Mesothelial cell of epicardium (in vitro differentiated cells): Measurements from ENCODE around the gene CARD9. TPM values are rescaled to one million over a fixed set of nuclear protein-coding genes. Genes with fewer than 3 reads are reported as not detected.

ENCODE experiments used
- DNase-seq, 2 experiments: peaks; one replicate each; pipeline ENCODE4 v3.0.0; 2021; ENCODE audit warnings: low spot score in 2 of 2; ENCODE audit not compliant: unreplicated experiment in 2 of 2
- H3K27ac Mint-ChIP-seq: 2 replicates; pipeline ENCODE4 v1.8.0; 2021; ENCODE audit warnings: mixed read lengths
- H3K27me3 Mint-ChIP-seq: 2 replicates; pipeline ENCODE4 v1.8.0; 2021; ENCODE audit warnings: low read depth, mixed read lengths
- H3K36me3 Mint-ChIP-seq: 2 replicates; pipeline ENCODE4 v1.8.0; 2021; ENCODE audit warnings: mixed read lengths
- H3K4me1 Mint-ChIP-seq: 2 replicates; pipeline ENCODE4 v1.8.0; 2021; ENCODE audit warnings: mixed read lengths
- H3K4me3 Mint-ChIP-seq: 2 replicates; pipeline ENCODE4 v1.8.0; 2021; ENCODE audit warnings: mild to moderate bottlenecking, moderate library complexity, mixed read lengths
- H3K9me3 Mint-ChIP-seq: 2 replicates; pipeline ENCODE4 v1.8.0; 2021; ENCODE audit warnings: mixed read lengths
- CTCF ChIP-seq: fragments of 200-600 bp; sonication (generic); IDR thresholded peaks from one replicate; pipeline ENCODE4 v1.5.0; 2021; ENCODE audit warnings: antibody characterized with exemption; ENCODE audit not compliant: unreplicated experiment
- total RNA-seq: library from RNA; stranded (reverse); gene quantifications from 3 replicates; pipeline ENCODE4 v1.2.1, GENCODE V29; 2021

The CARD9 gene
- total RNA-seq, 1 donor from 2014 or later: 4.9 TPM

- peak overlapping the region; percentile 91 for H3K27ac Mint-ChIP-seq
- DNase-seq: no peak
- no peaks in the 10 kb centered on the region for H3K36me3 Mint-ChIP-seq
- no peaks in the 10 kb centered on the region for H3K27me3 Mint-ChIP-seq
- H3K4me3 Mint-ChIP-seq: peak overlapping the region; percentile 86
- no peaks in the 10 kb centered on the region for H3K9me3 Mint-ChIP-seq
- H3K4me1 Mint-ChIP-seq: peaks cover 31% of the 10 kb centered on the region
- TF ChIP-seq CTCF: no peak
Observed at GRCh38 chr9:136328622-136329041, 44.8 kb downstream of the CARD9 start.

GRCh38 chr9:136328011-136328621 is 45.4 kb downstream of the CARD9 start:
- peak overlapping the region; percentile 86 for H3K4me3 Mint-ChIP-seq
- H3K9me3 Mint-ChIP-seq: no peaks in the 10 kb centered on the region
- peak in 1 of 2 experiments; percentile 64 for DNase-seq
- H3K27ac Mint-ChIP-seq: peak overlapping the region; percentile 91
- no peak for TF ChIP-seq CTCF
- no peaks in the 10 kb centered on the region for H3K36me3 Mint-ChIP-seq
- H3K4me1 Mint-ChIP-seq: peaks cover 32% of the 10 kb centered on the region
- H3K27me3 Mint-ChIP-seq: no peaks in the 10 kb centered on the region

GRCh38 chr9:136327304-136327974 is 46.0 kb downstream of the CARD9 start, which contains the start of gene GPSM1:
Gene GPSM1, plus strand, starts transcription at chr9:136327539. Its CDS starts 157 bp downstream, at chr9:136327696.
- Mint-ChIP-seq H3K9me3 (no peaks in the 10 kb centered on the region), H3K27me3 (no peaks in the 10 kb centered on the region), H3K36me3 (no peaks in the 10 kb centered on the region), H3K4me1 (peaks cover 32% of the 10 kb centered on the region), H3K4me3 (peak within 1 kb of the TSS; percentile 86), H3K27ac (peak within 1 kb of the TSS; percentile 91)
- no peak for TF ChIP-seq CTCF
- DNase-seq: peak; percentile 51 to 67

- no peak for TF ChIP-seq CTCF
- H3K27me3 Mint-ChIP-seq: no peaks in the 10 kb centered on the region
- H3K36me3 Mint-ChIP-seq: no peaks in the 10 kb centered on the region
- peak overlapping the region; percentile 91 for H3K27ac Mint-ChIP-seq
- no peak for DNase-seq
- peaks cover 32% of the 10 kb centered on the region for H3K4me1 Mint-ChIP-seq
- H3K4me3 Mint-ChIP-seq: peak overlapping the region; percentile 67
- H3K9me3 Mint-ChIP-seq: no peaks in the 10 kb centered on the region
Observed at GRCh38 chr9:136326761-136327303, 46.6 kb downstream of the CARD9 start.

GRCh38 chr9:136326061-136326760 is 47.3 kb downstream of the CARD9 start:
- H3K27me3 Mint-ChIP-seq: no peaks in the 10 kb centered on the region
- H3K4me3 Mint-ChIP-seq: peak overlapping the region; percentile 67
- no peak for TF ChIP-seq CTCF
- no peak for DNase-seq
- H3K4me1 Mint-ChIP-seq: peaks cover 32% of the 10 kb centered on the region
- H3K9me3 Mint-ChIP-seq: peaks cover 2% of the 10 kb centered on the region
- peak overlapping the region; percentile 91 for H3K27ac Mint-ChIP-seq
- no peaks in the 10 kb centered on the region for H3K36me3 Mint-ChIP-seq
